ENCODE data around the gene SZRD1. TPM values are rescaled to one million over a fixed set of nuclear protein-coding genes. Genes with fewer than 3 reads are reported as not detected.
A peak's percentile ranks its signal among the peaks of the same experiment; 100 is the strongest.

Gene SZRD1
- polyA plus RNA-seq, 2 of the 4 experiments (the other 2 are of a cell fraction), result 56.8 to 91.9 TPM

- Histone ChIP-seq H3K4me2 (no peak overlapping the region), H3K9me3 (no peaks in the 10 kb centered on the region), H3K4me1 (0 out of 3 replicates have a peak, but pooled peaks cover 4% of the 10 kb centered on the region), H3K4me3 (no peak overlapping the region), H3K27ac (no peak overlapping the region)
- FAIRE-seq (no peak), DNase-seq (ENCODE audit: low read depth in 1 of 2, low spot score in 1 of 2) (no peak), ATAC-seq (no peak)
- TF ChIP-seq ZNF302 (CRISPR knock-in tag; IDR thresholded peaks at IDR 0.05), result no peak
- TF ChIP-seq, protein P1, sequence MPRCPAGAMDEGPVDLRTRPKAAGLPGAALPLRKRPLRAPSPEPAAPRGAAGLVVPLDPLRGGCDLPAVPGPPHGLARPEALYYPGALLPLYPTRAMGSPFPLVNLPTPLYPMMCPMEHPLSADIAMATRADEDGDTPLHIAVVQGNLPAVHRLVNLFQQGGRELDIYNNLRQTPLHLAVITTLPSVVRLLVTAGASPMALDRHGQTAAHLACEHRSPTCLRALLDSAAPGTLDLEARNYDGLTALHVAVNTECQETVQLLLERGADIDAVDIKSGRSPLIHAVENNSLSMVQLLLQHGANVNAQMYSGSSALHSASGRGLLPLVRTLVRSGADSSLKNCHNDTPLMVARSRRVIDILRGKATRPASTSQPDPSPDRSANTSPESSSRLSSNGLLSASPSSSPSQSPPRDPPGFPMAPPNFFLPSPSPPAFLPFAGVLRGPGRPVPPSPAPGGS (IDR thresholded peaks at IDR 0.05), result no peak
- TF ChIP-seq TP53 (CRISPR knock-in tag; IDR thresholded peaks at IDR 0.05), result no peak
- TF ChIP-seq E2F6 (IDR thresholded peaks at IDR 0.05; ENCODE audit: borderline replicate concordance, low read depth), result no peak
- TF ChIP-seq JUNB (IDR thresholded peaks at IDR 0.05), result no peak
- TF ChIP-seq CHD2 (IDR thresholded peaks at IDR 0.05; ENCODE audit: low read length, partially characterized antibody), result no peak
- TF ChIP-seq, protein P2, sequence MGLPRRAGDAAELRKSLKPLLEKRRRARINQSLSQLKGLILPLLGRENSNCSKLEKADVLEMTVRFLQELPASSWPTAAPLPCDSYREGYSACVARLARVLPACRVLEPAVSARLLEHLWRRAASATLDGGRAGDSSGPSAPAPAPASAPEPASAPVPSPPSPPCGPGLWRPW (IDR thresholded peaks at IDR 0.05), result no peak
- TF ChIP-seq CHD4 (IDR thresholded peaks at IDR 0.05; ENCODE audit: borderline replicate concordance), result no peak
- no peak for TF ChIP-seq POLR2A (IDR thresholded peaks at IDR 0.05; ENCODE audit: low read length)
- no peak for TF ChIP-seq FOSL2 (IDR thresholded peaks at IDR 0.05)
- no peak for TF ChIP-seq FOSL2 (CRISPR knock-in tag; IDR thresholded peaks at IDR 0.05)
- TF ChIP-seq PHF8 (IDR thresholded peaks at IDR 0.05; ENCODE audit: borderline replicate concordance, low read depth), result no peak
- no peak for TF ChIP-seq ESRRA (IDR thresholded peaks at IDR 0.05; ENCODE audit: borderline replicate concordance, low read length)
- 66% methylated on average over 5 of the region's 7 CpGs for WGBS (ENCODE audit: missing lambda C conversion rate)
- ChIA-PET CTCF (no interaction called here), POLR2A (no interaction called here)
Measured at GRCh38 chr1:16422041-16422440, 55.0 kb downstream of the SZRD1 start.

DNA sequence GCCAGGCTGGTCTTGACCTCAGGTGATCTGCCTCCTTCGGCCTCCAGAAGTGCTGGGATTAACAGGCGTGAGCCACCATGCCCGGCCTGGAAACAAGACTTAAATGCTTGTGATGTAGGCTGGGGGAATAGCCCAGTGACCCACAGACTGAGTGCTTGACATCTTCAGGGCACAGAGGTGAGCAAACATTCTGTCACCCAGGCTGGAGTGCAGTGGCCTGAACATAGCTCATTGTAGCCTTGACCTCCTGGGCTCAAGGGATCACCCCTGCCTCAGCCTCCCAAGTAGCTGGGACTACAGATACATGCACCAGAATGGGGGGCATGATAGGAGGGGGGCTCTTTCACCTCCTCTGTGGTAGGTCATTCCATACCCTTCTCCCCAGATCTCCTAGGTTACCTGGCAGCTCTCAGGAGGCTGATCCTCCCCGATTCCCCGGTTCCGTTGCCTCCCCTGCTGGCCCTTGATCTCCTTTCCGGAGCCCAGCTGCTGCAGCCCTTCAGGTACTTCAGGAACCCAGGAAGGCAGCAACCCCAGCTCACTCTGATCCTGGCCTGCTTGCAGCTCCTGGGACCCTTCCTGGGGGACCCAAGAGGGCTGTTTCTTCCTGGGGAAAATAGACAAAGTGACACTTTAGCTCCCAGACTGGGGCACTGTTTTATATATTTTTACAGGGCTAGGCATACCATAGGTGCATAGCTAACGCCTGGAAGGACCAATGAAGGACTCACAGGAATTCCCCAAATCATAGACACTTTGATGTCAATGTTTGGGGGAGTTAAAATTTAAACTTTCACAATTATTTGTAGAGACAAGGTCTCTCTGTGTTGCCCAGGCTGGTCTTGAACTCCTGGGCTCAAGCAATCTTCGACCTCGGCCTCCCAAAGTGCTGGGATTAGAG lies 58.3 kb downstream of the SZRD1 start:
- H3K27ac ChIP-seq, result no peak overlapping the region
- no peak overlapping the region for H3K4me2 ChIP-seq
- H3K4me3 ChIP-seq, result no peak overlapping the region
- DNase-seq (ENCODE audit: low read depth in 1 of 2, low spot score in 1 of 2) (no peak), FAIRE-seq (no peak), ATAC-seq (peak in 1 of 2 experiments; percentile 28; a peak in 1 of 6 replicates)
- TF ChIP-seq RAD21 (conservative IDR thresholded peaks at IDR 0.05 in 1 of 2, IDR thresholded peaks at IDR 0.05 in 1 of 2) (no peak), ESRRA (IDR thresholded peaks at IDR 0.05; ENCODE audit: borderline replicate concordance, low read length) (no peak), CHD4 (IDR thresholded peaks at IDR 0.05; ENCODE audit: borderline replicate concordance) (no peak), HOXB5 (CRISPR knock-in tag; IDR thresholded peaks at IDR 0.05) (no peak), KDM1A (IDR thresholded peaks at IDR 0.05; ENCODE audit: low read depth) (no peak), USF2 (IDR thresholded peaks at IDR 0.05) (no peak)
- TF ChIP-seq, protein P3, sequence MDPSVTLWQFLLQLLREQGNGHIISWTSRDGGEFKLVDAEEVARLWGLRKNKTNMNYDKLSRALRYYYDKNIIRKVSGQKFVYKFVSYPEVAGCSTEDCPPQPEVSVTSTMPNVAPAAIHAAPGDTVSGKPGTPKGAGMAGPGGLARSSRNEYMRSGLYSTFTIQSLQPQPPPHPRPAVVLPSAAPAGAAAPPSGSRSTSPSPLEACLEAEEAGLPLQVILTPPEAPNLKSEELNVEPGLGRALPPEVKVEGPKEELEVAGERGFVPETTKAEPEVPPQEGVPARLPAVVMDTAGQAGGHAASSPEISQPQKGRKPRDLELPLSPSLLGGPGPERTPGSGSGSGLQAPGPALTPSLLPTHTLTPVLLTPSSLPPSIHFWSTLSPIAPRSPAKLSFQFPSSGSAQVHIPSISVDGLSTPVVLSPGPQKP (IDR thresholded peaks at IDR 0.05; ENCODE audit: low read depth, low read length), result no peak
- H3K9me3 ChIP-seq, result no peaks in the 10 kb centered on the region
- ChIA-PET POLR2A (no interaction called here), CTCF (interaction anchor here (2.0 kb wide), 1 partner anchor 15 kb away, joined by 8 read pairs; the partner anchor contains the start of gene NECAP2)
- 84% methylated on average over 9 of the region's 10 CpGs for WGBS (ENCODE audit: missing lambda C conversion rate)
- 0 out of 3 replicates have a peak, but pooled peaks cover 4% of the 10 kb centered on the region for H3K4me1 ChIP-seq
